ENCODE data around the gene CYB561. TPM values are rescaled to one million over a fixed set of nuclear protein-coding genes. Genes with fewer than 3 reads are reported as not detected.

The CYB561 gene
- total and polyA plus RNA-seq, 10 of the 15 experiments (the other 5 are each of a cell fraction or from before 2014, with no cell fraction given) = 0.52 to 6.9 (median 2.5) TPM

- no peaks in the 10 kb centered on the region for H3K79me2 ChIP-seq (ENCODE audit: control insufficient read depth, insufficient read depth, low read length)
- H3K4me2 ChIP-seq (ENCODE audit: control insufficient read depth, insufficient read depth) = no peak overlapping the region
- ChIA-PET SMC1A (ENCODE audit: uncharacterized antibody, unreplicated experiment) (no interaction called here), RAD21 (ENCODE audit: unreplicated experiment) (no interaction called here), CTCF (interaction anchor here (1.4 kb wide), 1 partner anchor 24 kb away, joined by 10 read pairs; no protein-coding TSS in a partner anchor), POLR2A (no interaction called here)
- TF ChIP-seq MYB (IDR thresholded peaks at IDR 0.05; ENCODE audit: borderline replicate concordance, low read depth, low read length) = no peak
- TF ChIP-seq SIN3A (IDR thresholded peaks at IDR 0.05; ENCODE audit: low read depth, low read length) = no peak
- TF ChIP-seq ZNF592 (IDR thresholded peaks at IDR 0.05) = no peak
- no peak for TF ChIP-seq HDAC6 (IDR thresholded peaks at IDR 0.05; ENCODE audit: unreplicated experiment)
- TF ChIP-seq POLR2A (IDR thresholded peaks at IDR 0.05; ENCODE audit: low read depth, low read length) = no peak
- TF ChIP-seq CHD4 (IDR thresholded peaks at IDR 0.05) = no peak
- TF ChIP-seq PRDM15 (CRISPR knock-in tag; IDR thresholded peaks at IDR 0.05) = no peak
- TF ChIP-seq NR2F1 (conservative IDR thresholded peaks at IDR 0.05) = no peak
- TF ChIP-seq CREB1 (IDR thresholded peaks at IDR 0.05; ENCODE audit: low read depth) = no peak
- no peak for TF ChIP-seq CBX3 (IDR thresholded peaks at IDR 0.05; ENCODE audit: borderline replicate concordance, low read depth)
- no peak for TF ChIP-seq ZNF622 (IDR thresholded peaks at IDR 0.05)
- TF ChIP-seq RUNX3 (IDR thresholded peaks at IDR 0.05; ENCODE audit: low read length) = no peak
- TF ChIP-seq LARP7 (IDR thresholded peaks at IDR 0.05) = no peak
- no peak for TF ChIP-seq HSF1 (IDR thresholded peaks at IDR 0.05; ENCODE audit: low read depth, low read length)
- no peak for DNase-seq (ENCODE audit: low read depth, low spot score)
- H3K36me3 ChIP-seq (ENCODE audit: control insufficient read depth in 2 of 2, insufficient read depth in 2 of 2, low read length in 1 of 2) = no peaks in the 10 kb centered on the region
- in situ Hi-C loops (cut with MboI) = no loop called here
- H4K20me1 ChIP-seq (ENCODE audit: control insufficient read depth, insufficient read depth) = no peaks in the 10 kb centered on the region
- ATAC-seq = no peak
- intact Hi-C loops (cut with micrococcal nuclease; ENCODE audit: unreplicated experiment) = no loop called here
- H3K27me3 ChIP-seq (replicated peaks in 1 of 2; ENCODE audit: control insufficient read depth in 2 of 2, insufficient read depth in 2 of 2, low read length in 1 of 2) = no peaks in the 10 kb centered on the region
- H3K9me3 ChIP-seq (replicated peaks; ENCODE audit: control insufficient read depth, insufficient read depth, low read length) = no peaks in the 10 kb centered on the region; the same call in 2 of the 3 replicates
- H3K27ac ChIP-seq (ENCODE audit: control insufficient read depth, insufficient read depth) = no peak overlapping the region
- BruUV-seq (replicated peaks) = no TSS peak
- no peak overlapping the region for H2AFZ ChIP-seq (ENCODE audit: control insufficient read depth, low read depth, low read length)
- no peak overlapping the region for H3K9ac ChIP-seq (ENCODE audit: control insufficient read depth, insufficient read depth, low read length)
- H3K4me3 ChIP-seq = no peak overlapping the region
- FAIRE-seq = no peak
- no peaks in the 10 kb centered on the region for H3K4me1 ChIP-seq (ENCODE audit: control insufficient read depth, insufficient read depth, low read length)
These were observed 63.3 kb downstream of the CYB561 start for GRCh38 chr17:63382826-63383225.

Measured in GM12878 (cell line).